DMS53 treated with DMSO at 0.1 percent for 48 hours (cell line): ENCODE measurements around the gene CDK5RAP2.
"Not testable (repeated sequence)": the region's sequence is repeated elsewhere in the genome, so short reads cannot be mapped to it uniquely, and the experiment has no call there.

ENCODE experiments used
- DNase-seq: peaks from one replicate; lab custom pipeline; 2025; ENCODE audit not compliant: unreplicated experiment; lab: John Stamatoyannopoulos, UW

The CDK5RAP2 gene

GRCh38 chr9:120515996-120516395 lies 64.0 kb downstream of the CDK5RAP2 start:
- DNase-seq = not testable (repeated sequence)

- not testable (repeated sequence) for DNase-seq
These were observed 64.5 kb downstream of the CDK5RAP2 start for GRCh38 chr9:120515481-120515880.

DNA sequence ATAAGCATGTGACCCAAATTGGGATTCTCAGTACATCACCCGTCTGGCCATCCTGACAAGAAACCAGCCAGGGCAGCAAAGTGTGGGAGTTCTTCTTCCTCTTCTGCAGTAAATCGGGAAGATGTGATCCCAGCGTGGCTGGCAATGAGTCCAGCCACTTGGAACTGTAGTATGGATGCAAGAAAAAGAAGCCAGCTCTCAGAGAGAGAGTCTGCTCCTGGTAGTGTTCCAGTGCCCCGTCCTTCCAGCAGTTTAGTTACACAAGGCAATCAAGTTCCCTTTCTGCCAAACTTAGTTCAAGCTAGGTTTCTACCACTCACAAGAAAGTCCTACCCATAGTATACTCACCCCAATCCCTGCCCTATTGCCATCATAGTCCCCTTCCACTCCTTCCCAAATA lies 65.6 kb downstream of the CDK5RAP2 start:
- no peak for DNase-seq

- no peak for DNase-seq
These were observed 66.1 kb downstream of the CDK5RAP2 start for GRCh38 chr9:120513825-120514396.

DNA sequence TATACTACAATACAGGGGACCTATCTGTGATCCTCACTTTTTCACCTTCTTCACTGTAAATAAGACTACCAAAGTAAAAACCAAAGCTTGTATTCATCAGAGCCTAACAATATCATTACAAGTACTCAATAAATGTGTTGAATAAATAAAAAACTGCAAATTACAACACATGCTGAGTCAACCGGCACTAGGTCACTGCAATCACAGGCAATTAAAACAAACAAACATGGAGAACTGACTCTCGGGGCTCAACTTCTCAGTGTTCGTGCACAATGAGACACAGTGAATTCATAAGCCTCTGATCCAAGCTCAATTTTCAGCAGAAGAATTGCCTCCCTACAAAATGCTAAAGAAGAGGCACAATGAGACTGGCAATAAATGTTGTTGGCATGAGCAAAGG lies 69.2 kb downstream of the CDK5RAP2 start:
- DNase-seq = no peak

- no peak for DNase-seq
These were observed 71.9 kb downstream of the CDK5RAP2 start for GRCh38 chr9:120507936-120508510.

- DNase-seq = no peak
These were observed 74.8 kb downstream of the CDK5RAP2 start for GRCh38 chr9:120505186-120505585.

- DNase-seq = no peak
These were observed 79.2 kb downstream of the CDK5RAP2 start for GRCh38 chr9:120500733-120501132.

GRCh38 chr9:120497865-120498264 lies 82.1 kb downstream of the CDK5RAP2 start:
- DNase-seq = not testable (repeated sequence)

DNA sequence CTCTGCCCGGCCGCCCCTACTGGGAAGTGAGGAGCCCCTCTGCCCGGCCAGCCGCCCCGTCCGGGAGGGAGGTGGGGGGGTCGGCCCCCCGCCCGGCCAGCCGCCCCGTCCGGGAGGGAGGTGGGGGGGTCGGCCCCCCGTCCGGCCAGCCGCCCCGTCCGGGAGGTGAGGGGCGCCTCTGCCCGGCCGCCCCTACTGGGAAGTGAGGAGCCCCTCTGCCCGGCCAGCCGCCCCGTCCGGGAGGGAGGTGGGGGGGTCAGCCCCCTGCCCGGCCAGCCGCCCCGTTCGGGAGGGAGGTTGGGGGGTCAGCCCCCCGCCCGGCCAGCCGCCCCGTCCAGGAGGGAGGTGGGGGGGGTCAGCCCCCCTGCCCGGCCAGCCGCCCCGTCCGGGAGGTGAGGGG lies 83.5 kb downstream of the CDK5RAP2 start:
- not testable (repeated sequence) for DNase-seq

DNA sequence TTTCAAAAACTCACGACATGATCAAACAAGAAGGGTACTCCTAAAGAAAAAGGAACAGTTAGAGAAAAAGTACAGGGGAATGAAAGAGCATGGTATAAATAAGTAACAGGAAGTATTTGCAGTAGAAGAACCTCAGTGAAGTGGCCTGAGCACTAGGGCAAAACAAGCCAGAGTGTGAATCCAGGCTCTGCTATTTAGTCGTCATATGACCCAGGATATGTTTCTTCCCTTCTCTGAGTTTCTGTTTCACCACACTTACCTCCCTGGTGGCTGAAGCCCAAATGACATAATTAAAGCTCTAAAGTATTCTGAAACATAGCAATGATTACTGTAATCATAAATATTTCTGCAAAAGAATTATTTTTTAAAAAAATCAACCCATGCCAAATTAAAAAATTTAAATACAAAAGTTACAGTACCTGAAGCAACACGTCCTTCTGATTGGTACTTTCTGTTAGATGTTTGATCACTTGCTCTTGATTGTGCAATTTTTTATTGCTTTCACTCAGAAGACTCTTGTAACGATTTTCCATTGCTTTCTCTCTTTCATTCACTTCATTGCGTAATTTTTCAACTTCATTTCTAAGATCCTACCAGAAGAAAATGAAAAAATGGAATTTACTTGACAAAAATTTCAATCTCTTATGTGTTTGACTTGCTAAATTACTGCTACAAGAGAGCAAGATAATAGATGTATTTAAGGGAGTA lies 88.9 kb downstream of the CDK5RAP2 start:
- no peak for DNase-seq

DNA sequence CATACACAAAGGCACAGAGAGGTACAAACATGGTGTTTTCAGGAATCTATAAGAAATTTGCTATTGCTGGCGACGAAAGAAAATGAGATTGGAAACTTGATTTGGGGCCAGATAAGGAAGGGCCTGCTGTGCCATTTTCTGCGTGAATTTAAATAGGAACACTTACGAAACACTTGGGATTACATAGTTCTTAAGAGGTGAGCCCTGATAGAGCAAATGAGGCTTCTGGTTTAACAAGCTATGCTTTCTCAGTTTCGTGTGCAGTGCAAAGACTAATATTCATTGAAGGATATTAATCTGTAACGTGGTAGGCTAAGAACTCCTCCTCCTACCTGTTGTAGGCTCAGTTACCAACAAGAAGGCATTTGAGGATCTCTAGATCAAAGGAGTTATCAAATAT lies 93.1 kb downstream of the CDK5RAP2 start:
- no peak for DNase-seq

DNA sequence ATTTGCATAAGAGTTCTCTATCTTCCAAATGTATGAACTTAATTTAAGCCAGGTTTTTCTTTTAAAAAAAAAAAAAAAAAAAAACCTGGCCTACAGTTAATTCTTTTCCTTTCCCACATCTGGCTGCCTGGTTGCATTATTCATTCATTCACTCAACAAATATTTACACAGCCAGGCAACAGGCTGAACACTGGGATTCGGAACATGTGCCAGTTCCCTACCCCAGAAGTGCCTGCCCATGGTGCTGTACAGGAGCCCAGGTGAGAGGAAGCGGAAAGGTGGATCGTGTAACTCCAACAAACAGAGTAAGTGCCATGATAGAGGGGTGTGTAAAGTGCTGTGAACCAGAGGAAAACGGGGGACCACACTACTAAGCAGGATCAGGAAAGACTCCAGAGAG lies 93.6 kb downstream of the CDK5RAP2 start:
- DNase-seq = peak; percentile 63

DNA sequence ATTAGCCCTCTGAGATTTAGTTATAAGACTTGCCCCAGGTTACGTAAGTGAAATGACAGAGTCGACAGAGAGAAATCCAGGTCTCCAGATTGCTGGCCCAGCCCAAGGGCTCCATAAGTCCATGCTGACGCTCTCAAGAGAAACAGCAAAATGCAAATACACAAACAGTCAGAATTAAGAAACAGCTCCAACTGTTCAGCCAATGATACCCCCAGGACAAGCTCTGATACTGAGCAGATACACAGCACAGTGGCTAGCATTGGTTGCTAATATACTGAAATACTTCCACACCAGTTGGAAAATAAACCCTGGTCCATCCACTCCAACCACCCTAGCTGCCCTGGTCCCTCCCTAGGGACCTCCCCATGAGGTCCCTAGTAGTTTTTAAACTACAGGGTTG lies 94.2 kb downstream of the CDK5RAP2 start:
- DNase-seq = no peak

- no peak for DNase-seq
These were observed 95.8 kb downstream of the CDK5RAP2 start for GRCh38 chr9:120484162-120484561.

- DNase-seq = no peak
These were observed 97.4 kb downstream of the CDK5RAP2 start for GRCh38 chr9:120482424-120483186.

GRCh38 chr9:120481846-120482245 lies 98.1 kb downstream of the CDK5RAP2 start:
- DNase-seq = no peak

- DNase-seq = no peak
These were observed 98.7 kb downstream of the CDK5RAP2 start for GRCh38 chr9:120481248-120481647.

GRCh38 chr9:120480707-120481106 lies 99.3 kb downstream of the CDK5RAP2 start:
- no peak for DNase-seq

DNA sequence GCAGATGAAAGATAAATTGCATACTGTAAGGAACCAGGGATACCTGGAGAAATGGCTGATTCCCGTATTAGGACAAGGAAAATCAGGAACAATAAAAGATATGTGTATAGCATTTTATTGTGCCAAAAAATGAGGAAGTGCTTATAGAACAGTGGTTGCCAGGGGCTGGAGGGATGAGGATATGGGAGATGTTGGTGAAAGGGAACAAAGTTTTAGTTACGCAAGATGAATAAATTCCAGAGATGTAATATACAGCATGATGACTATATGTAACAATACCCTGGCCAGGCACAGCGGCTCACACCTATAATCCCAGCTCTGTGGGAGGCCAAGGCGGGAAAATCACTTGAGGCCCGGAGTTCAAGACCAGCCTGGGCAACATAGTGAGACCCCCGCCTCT lies 101.8 kb downstream of the CDK5RAP2 start:
- no peak for DNase-seq

GRCh38 chr9:120477534-120478001 lies 102.4 kb downstream of the CDK5RAP2 start:
- DNase-seq = peak; percentile 22

DNA sequence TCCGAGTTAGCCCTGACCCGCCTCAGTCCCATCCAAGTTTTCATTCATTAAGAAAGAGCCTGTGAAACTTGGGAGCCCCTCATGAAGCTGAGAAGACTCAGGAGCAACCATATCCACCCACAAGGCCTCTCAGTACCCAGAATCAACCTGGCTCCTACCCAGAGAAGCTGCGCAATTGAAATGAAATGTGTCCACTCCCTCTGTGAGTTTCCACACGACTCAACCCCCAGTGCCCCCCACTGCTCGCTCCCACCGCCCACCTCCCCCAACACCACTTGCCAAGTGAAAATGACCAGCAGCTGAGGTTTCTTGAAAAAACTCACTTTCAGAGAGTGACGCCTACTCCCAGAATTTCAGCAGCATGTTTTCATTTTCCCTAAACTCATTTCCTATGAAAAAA lies 104.6 kb downstream of the CDK5RAP2 start:
- no peak for DNase-seq
